K562 (cell line): Measurements from ENCODE around the gene SLC48A1. TPM values are rescaled to one million over a fixed set of nuclear protein-coding genes. Genes with fewer than 3 reads are reported as not detected.

Experiments used
- ATF2 ChIP-seq: sonication (generic); formaldehyde crosslinking; IDR thresholded peaks from 2 replicates; pipeline ENCODE4 v1.8.1; 2022; ENCODE audit warnings: missing genetic modification reagents
- ATF3 ChIP-seq, 2 experiments: fragments of 450-650 bp in 1 of 2; sonication (generic) in 1 of 2; formaldehyde crosslinking in 1 of 2; IDR thresholded peaks in 1 of 2; conservative IDR thresholded peaks in 1 of 2; 2 replicates each; pipeline versions ENCODE4 v1.6.1 to v1.8.1; 2016 to 2023; ENCODE audit warnings: mild to moderate bottlenecking in 2 of 2, moderate library complexity in 2 of 2, inconsistent platforms in 1 of 2, missing genetic modification reagents in 1 of 2
- BMI1 ChIP-seq: fragments of 150-350 bp; IDR thresholded peaks from 2 replicates; pipeline ENCODE4 v1.6.1; 2014; ENCODE audit warnings: low read length
- BRD9 ChIP-seq: fragments of 450-650 bp; IDR thresholded peaks from 2 replicates; pipeline ENCODE4 v1.6.1; 2018; ENCODE audit warnings: low read depth; ENCODE audit not compliant: partially characterized antibody
- CHD1 ChIP-seq: fragments of 200-600 bp; sonication (generic); IDR thresholded peaks from one replicate; pipeline ENCODE4 v1.6.1; 2012; ENCODE audit warnings: mild to moderate bottlenecking, moderate library complexity, low read length, inconsistent platforms
- CXXC5 ChIP-seq: fragments of 250-450 bp; sonication (Bioruptor Pico); IDR thresholded peaks from 2 replicates; pipeline ENCODE4 v1.8.0; 2022; ENCODE audit warnings: inconsistent platforms, mild to moderate bottlenecking, moderate library complexity
- DLX4 ChIP-seq: fragments of 250-450 bp; sonication (Bioruptor Pico); IDR thresholded peaks from 2 replicates; pipeline ENCODE4 v1.6.1; 2021; ENCODE audit warnings: mild to moderate bottlenecking
- E2F5 ChIP-seq: sonication (generic); formaldehyde crosslinking; IDR thresholded peaks from 2 replicates; pipeline ENCODE4 v1.8.0; 2022; ENCODE audit warnings: mild to moderate bottlenecking, missing genetic modification reagents
- EP400 ChIP-seq: fragments of 450-650 bp; IDR thresholded peaks from 2 replicates; pipeline ENCODE4 v1.6.1; 2017; ENCODE audit warnings: antibody characterized with exemption, mild to moderate bottlenecking, moderate library complexity
- EWSR1 ChIP-seq: fragments of 450-650 bp; IDR thresholded peaks from 2 replicates; pipeline ENCODE4 v1.6.1; 2018; ENCODE audit warnings: borderline replicate concordance, mild to moderate bottlenecking, low read depth, moderate library complexity; ENCODE audit not compliant: partially characterized antibody
- GTF2E2 ChIP-seq: fragments of 200-800 bp; sonication (Bioruptor generic); IDR thresholded peaks from 2 replicates; pipeline ENCODE4 v1.6.1; 2016; ENCODE audit warnings: missing genetic modification characterization, missing compliant biosample characterization
- HMGXB4 ChIP-seq: sonication (generic); formaldehyde crosslinking; IDR thresholded peaks from 2 replicates; pipeline ENCODE4 v1.8.1; 2023; ENCODE audit warnings: mild to moderate bottlenecking, missing genetic modification reagents
- POLR2B ChIP-seq: fragments of 450-650 bp; IDR thresholded peaks from 2 replicates; pipeline ENCODE4 v1.6.1; 2018; ENCODE audit warnings: low read depth; ENCODE audit not compliant: partially characterized antibody
- PTBP1 ChIP-seq: fragments of 200-400 bp; formaldehyde crosslinking; IDR thresholded peaks from 2 replicates; pipeline ENCODE4 v1.6.1; 2017; ENCODE audit warnings: low read depth, low read length
- RB1 ChIP-seq: fragments of 450-650 bp; IDR thresholded peaks from 2 replicates; pipeline ENCODE4 v1.6.1; 2017; ENCODE audit warnings: low read depth, mild to moderate bottlenecking
- RBBP5 ChIP-seq: fragments of 200-600 bp; sonication (generic); IDR thresholded peaks from 2 replicates; pipeline ENCODE4 v1.6.1; 2012; ENCODE audit warnings: borderline replicate concordance, mild to moderate bottlenecking, low read length, control low read depth, inconsistent platforms; ENCODE audit not compliant: insufficient read depth, poor library complexity, severe bottlenecking
- polyA plus RNA-seq, 8 experiments: library from polyadenylated mRNA; depleted of rRNA in 4 of 8; stranded (reverse) in 5 of 8; unstranded in 3 of 8; fragments of >200 nt; fragmentation: Nextera tagmentation in 2 of 8; fragmentation: Illumina TruSeq in 1 of 8; extraction: Ambion mirVana in 2 of 8; extraction: Trizol in 1 of 8; gene quantifications; 2 replicates each; pipeline versions ENCODE4 v1.2.1 to v1.2.3, GENCODE V29; 2011 to 2014; ENCODE audit warnings: inconsistent platforms in 1 of 8, missing spikeins in 1 of 8
- total RNA-seq, 7 experiments: library from RNA; depleted of rRNA in 6 of 7; stranded (reverse); fragments of >200 nt in 6 of 7; fragmentation: Illumina TruSeq in 2 of 7; extraction: Trizol in 2 of 7; gene quantifications; 2 replicates each; pipeline versions ENCODE4 v1.2.1 to v1.2.3, GENCODE V29; 2011 to 2021; ENCODE audit warnings: low replicate concordance in 1 of 7

SLC48A1 gene
- total and polyA plus RNA-seq, 9 of the 15 experiments (the other 6 are each of a cell fraction or from before 2014, with no cell fraction given): 10.7 to 37.5 (median 18.7) TPM

GRCh38 chr12:47819896-47820630 lies 47.0 kb downstream of the SLC48A1 start, which contains the start of gene HDAC7 (continued):
- TF ChIP-seq HMGXB4 (0 out of 2 replicates have a peak, but pooled peaks have one; percentile 57), GTF2E2 (tag) (0 out of 2 replicates have a peak, but pooled peaks have one; percentile 16), RB1 (peak; percentile 88), RBBP5 (peak; percentile 68), POLR2B (no peak), CXXC5 (CRISPR knock-in tag) (peak; percentile 87), EWSR1 (no peak), EP400 (peak; percentile 33; the same call in 1 of the 2 replicates), BRD9 (no peak), DLX4 (CRISPR knock-in tag) (no peak), BMI1 (no peak), E2F5 (CRISPR knock-in tag) (0 out of 2 replicates have a peak, but pooled peaks have one; percentile 51), PTBP1 (no peak), ATF3 (IDR thresholded peaks at IDR 0.05) (no peak), ATF3 (CRISPR knock-in tag; conservative IDR thresholded peaks at IDR 0.05) (no peak), CHD1 (peak; percentile 79), ATF2 (CRISPR knock-in tag) (no peak)
